HepG2 (cell line): ENCODE results near the gene IGIP. TPM values are rescaled to one million over a fixed set of nuclear protein-coding genes. Genes with fewer than 3 reads are reported as not detected.

Source experiments
- ARHGAP35 ChIP-seq: sonication (generic); formaldehyde crosslinking; IDR thresholded peaks from 2 replicates; pipeline ENCODE4 v1.9.0; 2022; ENCODE audit warnings: mild to moderate bottlenecking, inconsistent platforms, moderate library complexity, missing genetic modification reagents, borderline replicate concordance
- BCL3 ChIP-seq: sonication (generic); formaldehyde crosslinking; IDR thresholded peaks from 2 replicates; pipeline ENCODE4 v1.5.1; 2020; ENCODE audit warnings: mild to moderate bottlenecking, missing genetic modification reagents, moderate library complexity
- BRD4 ChIP-seq: sonication (generic); formaldehyde crosslinking; IDR thresholded peaks from 2 replicates; pipeline ENCODE4 v1.4.0; 2020; ENCODE audit warnings: missing genetic modification reagents
- CAMTA2 ChIP-seq: sonication (generic); formaldehyde crosslinking; IDR thresholded peaks from 2 replicates; pipeline ENCODE4 v1.4.0; 2020; ENCODE audit warnings: mild to moderate bottlenecking, missing genetic modification reagents, borderline replicate concordance
- CENPT ChIP-seq: sonication (generic); formaldehyde crosslinking; IDR thresholded peaks from 2 replicates; pipeline ENCODE4 v1.8.0; 2022; ENCODE audit warnings: low read depth, mild to moderate bottlenecking, moderate library complexity, missing genetic modification reagents
- DDIT3 ChIP-seq: sonication (generic); formaldehyde crosslinking; IDR thresholded peaks from 2 replicates; pipeline ENCODE4 v1.4.0; 2020; ENCODE audit warnings: mild to moderate bottlenecking, missing genetic modification reagents
- E2F1 ChIP-seq: sonication (generic); formaldehyde crosslinking; IDR thresholded peaks from 2 replicates; pipeline ENCODE4 v1.5.0; 2020; ENCODE audit warnings: missing genetic modification reagents
- GZF1 ChIP-seq: sonication (generic); formaldehyde crosslinking; IDR thresholded peaks from 2 replicates; pipeline ENCODE4 v1.5.1; 2020; ENCODE audit warnings: mild to moderate bottlenecking, missing genetic modification reagents
- HNRNPLL ChIP-seq: fragments of 200-400 bp; formaldehyde crosslinking; IDR thresholded peaks from 2 replicates; pipeline ENCODE4 v1.6.1; 2017; ENCODE audit warnings: mild to moderate bottlenecking, low read depth, low read length; ENCODE audit not compliant: poor library complexity, severe bottlenecking
- KDM1A ChIP-seq: IDR thresholded peaks from 2 replicates; pipeline ENCODE4 v1.6.1; 2016; ENCODE audit warnings: missing compliant biosample characterization
- MIER3 ChIP-seq: IDR thresholded peaks from 2 replicates; pipeline ENCODE4 v1.6.1; 2016; ENCODE audit warnings: missing compliant biosample characterization, borderline replicate concordance
- PLRG1 ChIP-seq: fragments of 450-650 bp; conservative IDR thresholded peaks from 2 replicates; pipeline ENCODE4 v1.6.1; 2016
- ZNF136 ChIP-seq: sonication (generic); formaldehyde crosslinking; IDR thresholded peaks from 2 replicates; pipeline ENCODE4 v1.8.1; 2022; ENCODE audit warnings: low read depth, mild to moderate bottlenecking, moderate library complexity, missing genetic modification reagents
- ZNF34 ChIP-seq: sonication (generic); formaldehyde crosslinking; IDR thresholded peaks from 2 replicates; pipeline ENCODE4 v1.4.0; 2020; ENCODE audit warnings: mild to moderate bottlenecking, missing genetic modification reagents, borderline replicate concordance
- ZNF407 ChIP-seq: sonication (generic); formaldehyde crosslinking; IDR thresholded peaks from one replicate; pipeline ENCODE4 v1.5.1; 2020; ENCODE audit warnings: mild to moderate bottlenecking, missing genetic modification reagents; ENCODE audit errors: not compliant biosample characterization
- ZNF790 ChIP-seq: sonication (generic); formaldehyde crosslinking; IDR thresholded peaks from 2 replicates; pipeline ENCODE4 v1.8.0; 2022; ENCODE audit warnings: missing genetic modification reagents, mild to moderate bottlenecking, borderline replicate concordance
- ZNF891 ChIP-seq: sonication (generic); formaldehyde crosslinking; IDR thresholded peaks from 2 replicates; pipeline ENCODE4 v1.5.0; 2020; ENCODE audit warnings: mild to moderate bottlenecking, missing genetic modification reagents
- polyA plus RNA-seq, 8 experiments: library from polyadenylated mRNA; depleted of rRNA in 3 of 8; stranded (reverse) in 7 of 8; unstranded in 1 of 8; fragments of >200 nt; fragmentation: Illumina TruSeq in 4 of 8; extraction: Trizol in 4 of 8; gene quantifications; 2 replicates each; pipeline versions ENCODE4 v1.2.1 to v1.2.3, GENCODE V29; 2011 to 2016; ENCODE audit warnings: low read depth in 4 of 8, missing spikeins in 1 of 8, mixed read lengths in 1 of 8; ENCODE audit not compliant: insufficient read depth in 1 of 8
- total RNA-seq, 5 experiments: library from RNA; depleted of rRNA; stranded (reverse); fragments of >200 nt; fragmentation: Illumina TruSeq; extraction: Trizol; gene quantifications; 2 replicates each; pipeline ENCODE4 v1.2.3, GENCODE V29; 2016; ENCODE audit warnings: low read depth in 1 of 5

IGIP gene
- total and polyA plus RNA-seq, 2 of the 13 experiments (the other 11 are each of a cell fraction or from before 2014, with no cell fraction given) = 1.7 to 2.1 TPM

- no peak for TF ChIP-seq CENPT (CRISPR knock-in tag)
- no peak for TF ChIP-seq BRD4 (CRISPR knock-in tag)
- TF ChIP-seq ZNF136 (CRISPR knock-in tag) = no peak
- TF ChIP-seq E2F1 = peak; percentile 68; the same call in 1 of the 2 replicates
- no peak for TF ChIP-seq DDIT3 (CRISPR knock-in tag)
- TF ChIP-seq PLRG1 = no peak
- TF ChIP-seq HNRNPLL = peak; percentile 94
- no peak; the same call in 1 of the 2 replicates for TF ChIP-seq BCL3 (CRISPR knock-in tag)
- TF ChIP-seq MIER3 (CRISPR knock-in tag) = peak; percentile 76; the same call in 1 of the 2 replicates
- no peak for TF ChIP-seq ZNF790 (CRISPR knock-in tag)
- no peak for TF ChIP-seq KDM1A (CRISPR knock-in tag)
- no peak for TF ChIP-seq GZF1 (CRISPR knock-in tag)
- no peak for TF ChIP-seq ZNF34 (CRISPR knock-in tag)
- TF ChIP-seq ARHGAP35 = no peak
- TF ChIP-seq CAMTA2 (CRISPR knock-in tag) = peak; percentile 69; the same call in 1 of the 2 replicates
- TF ChIP-seq ZNF407 (CRISPR knock-in tag) = no peak
- TF ChIP-seq ZNF891 (CRISPR knock-in tag) = peak; percentile 44
These were observed 49.0 kb downstream of the IGIP start, which contains the start of gene CYSTM1 (continued) for GRCh38 chr5:140174465-140175366.
